Ovary (tissue), 9 donors: ENCODE measurements around the gene PAX8. TPM values are rescaled to one million over a fixed set of nuclear protein-coding genes. Genes with fewer than 3 reads are reported as not detected.
"Not testable (repeated sequence)": the region's sequence is repeated elsewhere in the genome, so short reads cannot be mapped to it uniquely, and the experiment has no call there.

Experiments
- DNase-seq, 5 donors: peaks; one replicate each; pipeline ENCODE4 v3.0.0-alpha.2; 2019 to 2020
- H3K27ac ChIP-seq, 2 donors: fragments of 200-600 bp; one replicate each; pipeline versions ENCODE4 v1.5.1 to v1.8.0; 2019 to 2022
- H3K27me3 ChIP-seq: fragments of 200-600 bp; one replicate; pipeline ENCODE4 v1.8.0; 2022
- H3K36me3 ChIP-seq: fragments of 200-600 bp; sonication (generic); one replicate; pipeline ENCODE4 v1.5.1; 2019
- H3K4me1 ChIP-seq: one replicate; pipeline ENCODE4 v1.8.1; 2013; ENCODE audit warnings: mild to moderate bottlenecking, moderate library complexity; ENCODE audit not compliant: insufficient read depth
- H3K4me3 ChIP-seq: fragments of 200-600 bp; sonication (generic); one replicate; pipeline ENCODE4 v1.5.1; 2017
- H3K9me3 ChIP-seq, 2 donors: fragments of 200-600 bp in 1 of 2; sonication (generic) in 1 of 2; one replicate each; pipeline versions ENCODE4 v1.5.1 to v1.8.1; 2013 to 2019; ENCODE audit warnings: mild to moderate bottlenecking in 1 of 2, moderate library complexity in 1 of 2
- CTCF ChIP-seq, 3 donors: fragments of 450-650 bp in 2 of 3; fragments of 200-600 bp in 1 of 3; IDR thresholded peaks; one replicate each; pipeline versions ENCODE4 v1.5.1 to v1.8.0; 2016 to 2022; ENCODE audit warnings: antibody characterized with exemption in 3 of 3, mild to moderate bottlenecking in 1 of 3
- EP300 ChIP-seq: sonication (generic); formaldehyde crosslinking; IDR thresholded peaks from one replicate; pipeline ENCODE4 v1.6.1; 2017; ENCODE audit warnings: antibody characterized with exemption
- POLR2A ChIP-seq: fragments of 450-650 bp; IDR thresholded peaks from one replicate; pipeline ENCODE4 v1.6.1; 2017; ENCODE audit warnings: antibody characterized with exemption, mild to moderate bottlenecking, moderate library complexity
- WGBS, 3 donors: extraction: QIAGEN DNeasy Blood & Tissue Kit in 1 of 3; methylation state at CpG; one replicate each; pipeline versions ENCODE4 v1.1.5 to v1.1.7; 2013 to 2017; 5-methylcytosine and 5-hydroxymethylcytosine counted together
- intact Hi-C, 4 donors: fragments of 100-400 bp; cut with DNase I; formaldehyde crosslinking; loops; one replicate each; pipeline versions ENCODE4 v1.11.0 to v1.15.1; 2022 to 2023
- polyA plus RNA-seq, 2 donors: library from polyadenylated mRNA; stranded (reverse); fragments of 200-250 nt in 1 of 2; fragments of 350-450 nt in 1 of 2; fragmentation: Illumina TruSeq in 1 of 2; extraction: RNeasy Lipid Tissue Mini Kit (QIAGEN cat#74804) in 1 of 2; gene quantifications; one replicate each; pipeline ENCODE4 v1.2.3, GENCODE V29; 2013 to 2014
- total RNA-seq, 7 donors: library from RNA; depleted of rRNA in 2 of 7; stranded (reverse); fragments of >200 nt in 2 of 7; fragmentation: NEBNext Ultra II Directional in 3 of 7; extraction: Animal tissue kit (Norgen Biotek cat#: 25700) in 3 of 7; gene quantifications; one replicate each; pipeline versions ENCODE4 v1.1.0 to v1.2.4, GENCODE V29; 2016 to 2023
- donor health status: DM: no; HTN: no; CAD: no; lungs with moderate emphysema.
- donor health status: DM: no; HTN: no; CAD: no.
- donor health status: Bipolar disorder and iron deficiency.
- donor health status: DM: yes; HTN: yes; CAD: no.
- donor health status: DM: no; HTN: no; CAD: no.
- donor health status: DM: yes; HTN: yes; CAD: no.

The PAX8 gene
- total and polyA plus RNA-seq, 9 donors: 0.15 to 90.1 (median 9.6) TPM

- no peak overlapping the region for H3K4me3 ChIP-seq
- intact Hi-C loops: no loop called here
Observed at GRCh38 chr2:113305146-113305545, 26.4 kb upstream of the PAX8 start.

GRCh38 chr2:113304702-113305101 is 26.0 kb upstream of the PAX8 start:
- no peak for DNase-seq
- H3K4me3 ChIP-seq: no peak overlapping the region
- no peaks in the 10 kb centered on the region for H3K36me3 ChIP-seq
- 81 to 89% (median 87%) methylated on average over 6 of the region's 6 CpGs for WGBS, 3 donors
- H3K27me3 ChIP-seq: no peaks in the 10 kb centered on the region
- intact Hi-C loops: no loop called here
- H3K27ac ChIP-seq: no peak overlapping the region
- TF ChIP-seq CTCF (IDR thresholded peaks at IDR 0.05) (no peak), EP300 (no peak), POLR2A (no peak)
- no peaks in the 10 kb centered on the region for H3K9me3 ChIP-seq
- no peaks in the 10 kb centered on the region for H3K4me1 ChIP-seq

More at GRCh38 chr2:113305146-113305545, 26.4 kb upstream of the PAX8 start:
- DNase-seq: no peak
- Histone ChIP-seq H3K27me3 (no peaks in the 10 kb centered on the region), H3K27ac (no peak overlapping the region), H3K4me1 (no peaks in the 10 kb centered on the region), H3K36me3 (no peaks in the 10 kb centered on the region), H3K9me3 (no peaks in the 10 kb centered on the region)
- WGBS, 3 donors: 89 to 91% (median 91%) methylated on average over 6 of the region's 6 CpGs
- no peak for TF ChIP-seq CTCF (IDR thresholded peaks at IDR 0.05)
- no peak for TF ChIP-seq EP300
- no peak for TF ChIP-seq POLR2A

GRCh38 chr2:113302216-113302980 is 23.7 kb upstream of the PAX8 start:
- H3K4me3 ChIP-seq, intact Hi-C loops, H3K4me1 ChIP-seq, H3K27me3 ChIP-seq, H3K27ac ChIP-seq, H3K9me3 ChIP-seq, H3K36me3 ChIP-seq, DNase-seq: not testable (repeated sequence)
- WGBS, 3 donors: 73 to 88% (median 76%) methylated on average over 9 of the region's 9 CpGs

- Histone ChIP-seq H3K4me3 (no peak overlapping the region), H3K4me1 (no peaks in the 10 kb centered on the region), H3K9me3 (no peaks in the 10 kb centered on the region), H3K36me3 (no peaks in the 10 kb centered on the region), H3K27me3 (no peaks in the 10 kb centered on the region), H3K27ac (no peak overlapping the region)
- no peak for TF ChIP-seq CTCF (IDR thresholded peaks at IDR 0.05)
- TF ChIP-seq EP300: no peak
- TF ChIP-seq POLR2A: no peak
- intact Hi-C loops: no loop called here
- WGBS, 3 donors: 56 to 77% (median 69%) methylated on average over 4 of the region's 4 CpGs
- no peak for DNase-seq
Observed at GRCh38 chr2:113300281-113300680, 21.6 kb upstream of the PAX8 start.

- Histone ChIP-seq H3K36me3 (no peaks in the 10 kb centered on the region), H3K9me3 (no peaks in the 10 kb centered on the region), H3K27ac (no peak overlapping the region), H3K4me1 (no peaks in the 10 kb centered on the region), H3K4me3 (no peak overlapping the region), H3K27me3 (no peaks in the 10 kb centered on the region)
- TF ChIP-seq POLR2A (no peak), CTCF (IDR thresholded peaks at IDR 0.05) (no peak), EP300 (no peak)
- intact Hi-C loops: no loop called here
- WGBS, 3 donors: 81 to 91% (median 83%) methylated on average over 2 of the region's 2 CpGs
- no peak for DNase-seq
Observed at GRCh38 chr2:113298176-113298575, 19.5 kb upstream of the PAX8 start.

- H3K27ac ChIP-seq, intact Hi-C loops, DNase-seq, H3K27me3 ChIP-seq, H3K36me3 ChIP-seq, H3K4me3 ChIP-seq, H3K4me1 ChIP-seq, H3K9me3 ChIP-seq: not testable (repeated sequence)
- 21 to 29% (median 23%) methylated on average over 2 of the region's 2 CpGs for WGBS, 3 donors
Observed at GRCh38 chr2:113297590-113297989, 18.9 kb upstream of the PAX8 start.
